ENCODE data around the gene BLTP2.
"Not testable (repeated sequence)": the region's sequence is repeated elsewhere in the genome, so short reads cannot be mapped to it uniquely, and the experiment has no call there.

BLTP2 gene

DNA sequence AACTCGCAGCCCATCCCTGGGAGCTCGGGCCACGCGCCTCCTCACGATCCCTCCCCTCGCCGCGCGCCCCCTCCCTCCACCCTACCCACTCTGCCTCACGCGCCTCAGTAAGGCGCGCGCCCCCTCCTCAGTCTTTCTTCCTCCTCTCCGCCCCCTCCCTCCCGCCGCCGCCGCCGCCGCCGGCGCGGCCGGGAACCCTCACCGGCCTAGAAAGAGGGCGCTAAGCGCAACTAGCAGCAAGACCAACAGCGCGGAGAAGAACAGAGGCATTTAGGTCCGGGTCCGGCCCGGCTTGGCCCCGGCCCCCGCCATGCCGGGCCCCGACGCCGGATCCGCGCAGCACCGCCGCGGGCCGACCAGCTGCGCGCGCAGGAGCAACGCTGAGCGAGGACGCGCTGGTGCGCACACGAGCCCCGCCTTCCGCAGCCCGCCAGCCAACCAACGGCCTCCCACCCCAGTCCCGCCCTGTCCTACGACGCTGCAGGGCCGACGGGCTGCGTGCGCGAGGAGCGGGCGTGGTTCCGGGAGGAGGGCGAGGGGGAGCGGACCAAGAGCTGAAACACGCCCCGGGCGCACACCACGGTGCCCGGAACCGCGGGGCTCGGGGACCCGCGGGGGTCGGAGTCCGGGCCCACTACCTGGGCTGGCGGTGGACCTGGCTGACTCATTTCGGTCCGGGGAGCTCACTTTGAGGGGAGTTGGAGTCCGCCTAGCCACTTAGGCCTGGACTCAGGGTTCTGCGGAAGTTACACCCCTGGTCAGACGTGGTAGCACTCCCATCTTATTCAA lies at the start of gene BLTP2:
TSS of gene BLTP2 (minus strand) at position 372 of the 789 bp plus-strand sequence. CDS start at position 270, 102 bp downstream.
- peak; percentile 93 to 94 for DNase-seq

- no peak for DNase-seq
Measured at GRCh38 chr17:28693869-28694268, 48.9 kb upstream of the BLTP2 start.

DNA sequence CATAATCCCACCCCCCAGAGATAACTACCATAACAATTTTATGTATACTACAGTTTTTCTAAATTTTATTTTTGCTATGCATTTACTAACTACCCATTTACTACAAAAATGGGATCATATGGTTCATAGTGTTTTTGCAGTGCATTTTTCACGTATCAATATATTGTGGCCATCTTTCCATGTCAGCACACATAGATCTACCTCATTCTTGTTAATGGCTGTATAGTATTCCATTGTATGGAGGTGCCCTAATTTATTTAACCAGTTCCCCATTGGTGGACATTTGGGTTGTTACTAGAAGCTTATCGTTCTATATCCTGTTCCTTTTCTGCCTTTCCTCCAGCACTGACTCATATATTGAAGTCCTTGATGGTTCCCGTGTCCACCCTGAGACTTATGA lies 44.1 kb upstream of the BLTP2 start:
- no peak for DNase-seq

DNA sequence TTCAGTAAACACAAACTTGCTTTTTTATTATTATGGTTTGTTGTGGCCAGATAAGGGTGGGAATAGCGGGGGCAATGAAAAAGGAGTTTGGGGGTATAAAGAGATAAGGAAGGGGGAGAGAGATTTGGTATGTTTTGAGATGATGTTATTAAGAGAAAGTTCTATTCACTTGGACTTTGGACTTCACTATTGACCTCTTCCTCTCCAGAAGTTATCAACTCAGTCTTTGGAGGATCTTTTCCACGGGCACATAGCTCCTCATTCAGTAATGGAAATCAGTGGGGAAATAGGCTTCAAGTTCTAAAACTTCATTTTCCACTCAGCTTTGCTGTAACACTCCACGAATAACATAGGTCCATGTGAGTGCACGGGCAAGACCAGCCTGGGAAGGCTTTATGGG lies 43.5 kb upstream of the BLTP2 start:
- DNase-seq, result no peak

GRCh38 chr17:28686296-28686695 lies 41.3 kb upstream of the BLTP2 start:
- DNase-seq, result no peak

GRCh38 chr17:28685366-28685765 lies 40.4 kb upstream of the BLTP2 start:
- DNase-seq, result no peak

GRCh38 chr17:28684963-28685362 lies 40.0 kb upstream of the BLTP2 start:
- DNase-seq, result no peak

- DNase-seq, result no peak
Measured at GRCh38 chr17:28682655-28683054, 37.7 kb upstream of the BLTP2 start.

- no peak for DNase-seq
Measured at GRCh38 chr17:28675980-28676379, 31.0 kb upstream of the BLTP2 start.

- DNase-seq, result no peak
Measured at GRCh38 chr17:28675490-28675889, 30.5 kb upstream of the BLTP2 start.

DNA sequence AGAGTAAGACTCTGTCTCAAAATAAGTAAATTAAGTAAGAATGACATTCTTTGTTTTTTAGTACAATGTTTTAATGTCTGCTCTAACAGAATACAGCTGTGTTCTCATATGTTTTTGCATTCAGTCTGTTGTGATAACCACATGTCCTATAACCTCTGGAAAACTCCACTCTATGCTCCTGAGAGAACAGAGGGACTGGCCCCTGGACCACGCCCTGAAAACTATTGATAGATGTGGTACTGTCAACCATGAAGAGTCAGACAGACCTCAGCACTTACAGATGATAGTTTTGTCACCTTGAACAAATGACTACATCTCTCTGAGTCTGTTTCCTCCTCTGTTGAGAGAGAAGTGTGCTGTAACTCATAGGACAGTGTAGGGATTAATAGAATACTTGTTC lies 25.0 kb upstream of the BLTP2 start:
- DNase-seq, result no peak

GRCh38 chr17:28667870-28668269 lies 22.9 kb upstream of the BLTP2 start:
- no peak for DNase-seq

DNA sequence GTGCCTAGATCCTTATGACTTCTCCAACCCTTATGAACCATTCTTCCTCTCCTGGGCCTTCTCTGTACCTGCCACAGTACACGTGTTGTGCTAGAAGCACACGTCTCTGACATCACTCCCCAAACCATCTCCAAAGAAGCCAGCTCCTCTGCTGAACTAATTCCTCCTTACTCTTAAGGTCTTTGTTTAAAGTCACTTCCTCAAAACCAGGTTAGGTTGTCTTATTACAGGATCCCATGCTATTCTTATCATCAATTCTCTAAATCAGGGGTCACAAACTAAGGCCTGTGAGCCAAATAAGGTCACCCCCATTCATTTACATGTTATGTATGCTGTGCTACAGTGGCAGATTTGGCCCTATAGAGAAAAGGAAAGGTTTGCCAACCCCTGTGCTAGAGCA lies 21.0 kb upstream of the BLTP2 start:
- DNase-seq, result no peak

GRCh38 chr17:28663723-28664122 lies 18.8 kb upstream of the BLTP2 start:
- no peak for DNase-seq

- DNase-seq, result no peak
Measured at GRCh38 chr17:28662527-28662829, 17.5 kb upstream of the BLTP2 start.

GRCh38 chr17:28661635-28662526 lies 16.9 kb upstream of the BLTP2 start, which contains the start of the genes SDF2 and SUPT6H:
SDF2 (minus strand) TSS chr17:28661906; CDS start chr17:28661876, 30 bp downstream.
SUPT6H (plus strand) TSS chr17:28662205; CDS start chr17:28673402, 11,197 bp downstream.
- DNase-seq, result peak; percentile 80 to 96

- not testable (repeated sequence) for DNase-seq
Measured at GRCh38 chr17:28659497-28659881, 14.5 kb upstream of the BLTP2 start.

DNA sequence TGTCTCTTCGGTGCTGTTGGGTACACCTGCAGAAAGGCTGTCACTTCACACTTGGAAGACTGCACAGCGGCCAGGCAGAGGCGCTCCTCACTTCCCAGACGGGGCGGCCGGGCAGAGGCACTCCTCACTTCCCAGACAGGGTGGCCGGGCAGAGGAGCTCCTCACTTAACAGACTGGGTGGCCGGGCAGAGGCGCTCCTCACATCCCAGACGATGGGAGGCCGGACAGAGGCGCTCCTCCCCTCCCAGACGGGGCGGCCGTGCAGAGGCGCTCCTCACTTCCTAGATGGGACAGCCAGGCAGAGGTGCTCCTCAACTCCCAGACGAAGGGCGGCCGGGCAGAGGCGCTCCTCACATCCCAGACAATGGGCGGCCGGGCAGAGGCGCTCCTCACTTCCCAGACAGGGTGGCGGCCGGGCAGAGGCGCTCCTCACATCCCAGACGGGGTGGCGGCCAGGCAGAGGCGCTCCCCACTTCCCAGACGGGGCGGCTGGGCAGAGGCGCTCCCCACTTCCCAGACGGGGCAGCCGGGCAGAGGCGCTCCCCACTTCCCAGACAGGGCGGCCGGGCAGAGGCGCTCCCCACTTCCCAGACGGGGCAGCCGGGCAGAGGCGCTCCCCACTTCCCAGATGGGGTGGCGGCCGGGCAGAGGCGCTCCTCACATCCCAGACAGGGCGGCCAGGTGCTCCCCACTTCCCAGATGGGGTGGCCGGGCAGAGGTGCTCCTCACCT lies 14.0 kb upstream of the BLTP2 start:
- not testable (repeated sequence) for DNase-seq

DNA sequence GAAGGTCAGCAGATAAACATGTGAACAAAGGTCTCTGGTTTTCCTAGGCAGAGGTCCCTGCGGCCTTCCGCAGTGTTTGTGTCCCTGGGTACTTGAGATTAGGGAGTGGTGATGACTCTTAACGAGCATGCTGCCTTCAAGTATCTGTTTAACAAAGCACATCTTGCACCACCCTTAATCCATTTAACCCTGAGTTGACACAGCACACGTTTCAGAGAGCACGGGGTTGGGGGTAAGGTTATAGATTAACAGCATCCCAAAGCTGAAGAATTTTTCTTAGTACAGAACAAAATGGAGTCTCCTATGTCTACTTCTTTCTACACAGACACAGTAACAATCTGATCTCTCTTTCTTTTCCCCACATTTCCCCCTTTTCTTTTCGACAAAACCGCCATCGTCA lies 13.4 kb upstream of the BLTP2 start:
- not testable (repeated sequence) for DNase-seq

DNA sequence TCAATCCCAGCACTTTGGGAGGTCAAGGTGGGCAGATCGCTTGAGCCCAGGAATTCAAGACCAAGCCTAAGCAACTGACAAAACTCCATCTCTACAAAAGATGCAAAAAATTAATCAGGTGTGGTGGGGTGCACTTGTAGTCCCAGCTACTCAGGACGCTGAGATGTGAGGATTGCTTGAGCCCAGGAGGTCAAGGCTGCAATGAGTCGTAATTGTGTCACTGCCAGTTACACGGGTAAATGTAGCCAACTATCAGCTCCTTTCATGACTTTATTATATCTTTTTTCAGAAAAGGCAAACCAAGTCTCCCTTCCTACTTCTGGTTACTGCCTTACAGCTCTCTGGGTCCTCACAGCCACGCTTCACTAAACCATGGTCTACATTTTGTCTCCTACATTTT lies 12.8 kb upstream of the BLTP2 start:
- DNase-seq, result no peak

DNA sequence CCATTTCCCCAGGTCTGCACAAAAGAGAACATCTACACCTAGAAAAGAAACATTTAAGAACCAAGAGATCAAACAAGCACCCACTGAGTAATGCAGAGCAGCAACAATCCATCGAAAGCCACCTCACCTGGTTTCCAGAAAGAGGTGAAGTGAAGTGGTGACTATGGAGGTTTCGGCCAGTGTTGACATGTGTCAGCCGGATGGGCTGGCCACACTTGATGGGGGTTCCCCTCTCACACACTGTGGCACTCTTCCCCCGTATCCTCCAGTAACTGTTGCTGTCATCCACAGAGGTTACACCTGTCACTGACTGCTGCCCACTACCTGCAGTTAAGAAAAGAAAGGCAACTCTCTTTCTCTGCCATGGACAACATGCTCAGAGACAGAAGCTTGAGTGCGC lies 10.2 kb upstream of the BLTP2 start:
- no peak for DNase-seq

DNA sequence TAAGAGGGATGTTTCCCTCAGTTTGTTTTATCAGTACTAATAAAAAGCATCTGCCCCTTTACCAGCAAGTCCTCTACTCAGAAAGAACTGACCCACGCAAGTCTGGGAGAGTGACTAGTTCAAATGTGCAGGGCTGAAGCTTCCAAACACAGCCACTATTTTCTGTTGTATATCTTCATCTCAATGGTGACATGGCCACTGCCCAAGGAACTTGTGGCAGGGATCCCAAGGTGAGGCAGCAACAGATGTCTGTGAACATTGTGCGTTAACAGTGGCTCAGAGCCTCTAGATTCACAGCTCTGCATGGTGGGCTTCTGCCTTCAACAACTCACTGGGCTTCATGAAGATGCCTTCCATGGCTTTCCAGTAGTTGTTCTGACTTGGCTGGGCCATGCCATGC lies 3.7 kb upstream of the BLTP2 start:
- no peak for DNase-seq

- no peak for DNase-seq
Measured at GRCh38 chr17:28646039-28646754, 1.2 kb upstream of the BLTP2 start.
